ENCODE measurements around the gene HS2ST1.

HS2ST1 gene

DNA sequence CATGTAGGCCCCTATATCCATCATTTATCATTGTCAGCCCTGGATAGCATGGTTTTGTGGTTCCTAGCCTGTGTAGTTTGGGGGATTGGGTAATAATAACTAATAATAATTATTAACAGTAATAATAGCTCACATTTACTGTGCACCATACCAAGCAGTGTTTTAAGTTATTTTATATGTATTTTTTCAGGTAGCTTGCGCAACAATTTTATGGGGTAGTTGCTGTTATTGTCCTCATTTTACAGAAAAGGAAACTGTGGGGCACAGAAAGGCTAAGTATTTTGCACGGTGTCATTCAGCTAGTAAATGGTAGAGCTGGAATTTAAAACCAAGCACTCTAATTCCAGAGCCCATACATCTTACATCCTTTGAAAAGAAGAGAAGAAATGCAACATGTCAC, 179.8 kb downstream of the HS2ST1 start:
- Histone ChIP-seq H3K27ac (ENCODE audit: low read depth, low read length) (no peak overlapping the region), H3K9ac (ENCODE audit: low read length) (no peak overlapping the region), H3K4me3 (ENCODE audit: low read length) (no peak overlapping the region), H3K4me1 (ENCODE audit: control insufficient read depth, insufficient read depth, low read length) (no peaks in the 10 kb centered on the region), H3K27me3 (ENCODE audit: control insufficient read depth, insufficient read depth, low read length) (no peaks in the 10 kb centered on the region), H3K36me3 (ENCODE audit: control insufficient read depth, insufficient read depth, low read length) (no peaks in the 10 kb centered on the region)

DNA sequence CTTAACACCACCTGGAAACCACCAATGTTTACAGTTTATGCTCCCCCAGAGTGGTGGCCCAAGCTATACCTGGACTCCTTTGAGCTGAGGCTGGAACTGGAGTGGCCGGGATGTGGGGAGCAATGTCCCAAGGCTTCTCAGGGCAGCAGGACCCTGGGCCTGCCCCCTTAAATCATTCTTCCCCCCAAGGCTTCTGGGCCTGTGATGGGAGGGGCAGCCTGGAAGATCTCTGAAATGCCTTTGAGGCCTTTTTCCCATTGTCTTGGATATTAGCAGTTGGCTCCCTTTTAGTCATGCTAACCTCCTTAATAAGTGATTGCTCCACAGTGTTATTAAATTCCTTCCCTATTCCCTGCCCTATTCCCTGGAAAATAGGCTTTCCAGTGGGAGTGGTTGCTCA, 185.8 kb downstream of the HS2ST1 start:
- H3K4me3 ChIP-seq (ENCODE audit: low read length): no peak overlapping the region
- H3K9ac ChIP-seq (ENCODE audit: low read length): no peak overlapping the region
- H3K4me1 ChIP-seq (ENCODE audit: control insufficient read depth, insufficient read depth, low read length): no peaks in the 10 kb centered on the region
- H3K27me3 ChIP-seq (ENCODE audit: control insufficient read depth, insufficient read depth, low read length): no peaks in the 10 kb centered on the region
- H3K36me3 ChIP-seq (ENCODE audit: control insufficient read depth, insufficient read depth, low read length): no peaks in the 10 kb centered on the region
- H3K27ac ChIP-seq (ENCODE audit: low read depth, low read length): no peak overlapping the region

DNA sequence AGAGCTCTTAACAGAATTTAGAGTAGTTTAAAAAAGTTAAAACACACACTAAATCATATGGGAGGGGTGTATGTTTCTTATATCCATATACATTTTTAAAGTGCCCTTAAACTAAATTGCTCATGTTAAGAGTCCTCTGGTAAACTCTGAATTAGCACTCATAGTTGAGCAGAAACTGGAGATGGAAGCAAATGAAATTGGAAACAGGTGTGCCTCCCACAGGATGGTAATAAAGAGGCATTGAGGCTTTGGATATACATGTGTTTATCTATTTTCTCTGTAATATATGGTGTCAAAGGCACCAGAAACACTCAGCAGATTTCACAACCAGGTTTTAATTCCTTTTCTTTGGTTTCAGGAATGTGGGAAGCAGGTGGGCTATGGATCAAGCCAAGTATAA, 188.6 kb downstream of the HS2ST1 start:
- no peak overlapping the region for H3K4me3 ChIP-seq (ENCODE audit: low read length)
- no peak overlapping the region for H3K27ac ChIP-seq (ENCODE audit: low read depth, low read length)

DNA sequence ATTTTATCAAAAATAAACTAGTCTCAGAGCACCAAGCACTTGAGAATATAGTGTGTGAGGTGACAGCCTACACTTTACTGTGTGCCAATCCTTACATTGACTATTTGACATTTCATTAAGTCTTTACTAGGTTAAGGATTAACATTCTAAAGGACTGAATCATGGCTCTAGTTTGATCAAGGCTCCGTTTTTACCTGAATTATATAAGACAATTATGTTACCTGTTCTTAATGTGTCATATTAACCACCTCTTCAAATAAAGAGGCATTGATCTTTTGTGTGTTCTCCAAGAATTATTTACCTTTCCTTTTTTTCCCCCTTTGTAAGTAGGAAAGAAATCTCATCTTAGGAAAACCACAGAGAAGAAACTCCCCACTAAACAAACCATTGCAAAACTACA, 189.7 kb downstream of the HS2ST1 start:
- Histone ChIP-seq H3K4me3 (ENCODE audit: low read length) (no peak overlapping the region), H3K27ac (ENCODE audit: low read depth, low read length) (no peak overlapping the region), H3K4me1 (ENCODE audit: control insufficient read depth, insufficient read depth, low read length) (no peaks in the 10 kb centered on the region), H3K27me3 (ENCODE audit: control insufficient read depth, insufficient read depth, low read length) (no peaks in the 10 kb centered on the region), H3K36me3 (ENCODE audit: control insufficient read depth, insufficient read depth, low read length) (no peaks in the 10 kb centered on the region), H3K9ac (ENCODE audit: low read length) (no peak overlapping the region)

More for the DNA sequence above, 188.6 kb downstream of the HS2ST1 start:
- Histone ChIP-seq H3K9ac (ENCODE audit: low read length) (no peak overlapping the region), H3K36me3 (ENCODE audit: control insufficient read depth, insufficient read depth, low read length) (no peaks in the 10 kb centered on the region), H3K4me1 (ENCODE audit: control insufficient read depth, insufficient read depth, low read length) (no peaks in the 10 kb centered on the region), H3K27me3 (ENCODE audit: control insufficient read depth, insufficient read depth, low read length) (no peaks in the 10 kb centered on the region)

DNA sequence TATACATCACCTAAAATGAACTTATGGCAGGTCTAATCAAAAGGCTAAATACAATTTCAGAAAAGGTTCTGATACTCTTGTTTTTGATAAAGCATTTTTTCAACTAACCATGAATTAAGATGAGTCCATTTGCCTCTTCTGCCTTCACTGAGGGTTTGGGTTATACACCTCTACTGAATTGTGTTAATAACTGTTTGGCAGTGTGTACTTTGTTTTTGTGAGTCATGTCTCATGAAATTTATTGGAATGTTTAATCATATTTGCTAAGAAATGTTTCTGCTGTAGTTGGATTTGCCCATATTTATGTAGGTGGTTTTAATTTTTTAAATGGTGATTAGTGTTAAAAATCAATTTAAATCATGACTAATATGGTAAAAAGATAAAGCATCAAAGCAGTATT, 190.5 kb downstream of the HS2ST1 start:
- no peaks in the 10 kb centered on the region for H3K36me3 ChIP-seq (ENCODE audit: control insufficient read depth, insufficient read depth, low read length)
- H3K9ac ChIP-seq (ENCODE audit: low read length): no peak overlapping the region
- no peak overlapping the region for H3K4me3 ChIP-seq (ENCODE audit: low read length)
- no peaks in the 10 kb centered on the region for H3K27me3 ChIP-seq (ENCODE audit: control insufficient read depth, insufficient read depth, low read length)
- no peaks in the 10 kb centered on the region for H3K4me1 ChIP-seq (ENCODE audit: control insufficient read depth, insufficient read depth, low read length)
- no peak overlapping the region for H3K27ac ChIP-seq (ENCODE audit: low read depth, low read length)

DNA sequence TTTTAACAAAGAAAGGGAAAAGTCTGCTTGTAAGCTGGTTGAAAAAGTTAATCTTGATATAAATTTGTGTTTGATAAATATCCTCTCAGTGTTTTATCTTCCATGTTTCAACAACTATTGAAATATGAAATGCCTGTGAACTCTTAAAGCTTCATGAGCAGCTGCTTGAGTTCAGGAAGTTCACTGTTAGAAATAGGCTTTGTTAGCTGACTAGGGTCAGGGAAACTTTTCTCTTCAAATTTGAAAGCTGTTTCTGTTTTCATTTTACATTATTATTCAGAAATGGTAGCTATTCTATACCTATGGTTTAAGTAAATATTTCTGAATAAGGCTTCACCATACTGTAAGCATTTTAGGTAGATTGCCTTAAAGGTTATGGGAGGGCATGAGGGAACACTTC, 191.7 kb downstream of the HS2ST1 start:
- no peaks in the 10 kb centered on the region for H3K4me1 ChIP-seq (ENCODE audit: control insufficient read depth, insufficient read depth, low read length)
- H3K36me3 ChIP-seq (ENCODE audit: control insufficient read depth, insufficient read depth, low read length): no peaks in the 10 kb centered on the region
- no peak overlapping the region for H3K27ac ChIP-seq (ENCODE audit: low read depth, low read length)
- no peak overlapping the region for H3K9ac ChIP-seq (ENCODE audit: low read length)
- H3K27me3 ChIP-seq (ENCODE audit: control insufficient read depth, insufficient read depth, low read length): no peaks in the 10 kb centered on the region
- no peak overlapping the region for H3K4me3 ChIP-seq (ENCODE audit: low read length)

DNA sequence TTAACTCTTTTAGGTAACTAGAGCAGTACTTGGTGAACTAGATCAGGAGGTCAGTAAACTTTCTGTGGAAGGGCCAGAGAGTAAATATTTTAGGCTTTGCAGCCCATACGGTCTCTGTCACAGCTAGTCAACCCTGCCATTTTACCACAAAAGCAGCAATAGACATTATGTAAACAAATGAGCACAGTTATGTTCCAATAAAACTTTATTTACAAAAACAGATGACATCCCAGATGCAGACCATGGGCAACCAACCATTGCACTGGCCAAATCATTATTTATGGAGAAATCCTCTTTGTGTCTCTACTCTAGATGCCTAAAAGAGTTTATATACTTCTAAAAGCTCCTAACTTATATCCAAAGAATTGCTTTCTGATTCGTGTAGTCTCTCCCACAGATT, 192.4 kb downstream of the HS2ST1 start:
- H3K4me3 ChIP-seq (ENCODE audit: low read length): no peak overlapping the region
- H3K4me1 ChIP-seq (ENCODE audit: control insufficient read depth, insufficient read depth, low read length): no peaks in the 10 kb centered on the region
- no peaks in the 10 kb centered on the region for H3K36me3 ChIP-seq (ENCODE audit: control insufficient read depth, insufficient read depth, low read length)
- no peaks in the 10 kb centered on the region for H3K27me3 ChIP-seq (ENCODE audit: control insufficient read depth, insufficient read depth, low read length)
- no peak overlapping the region for H3K9ac ChIP-seq (ENCODE audit: low read length)
- H3K27ac ChIP-seq (ENCODE audit: low read depth, low read length): no peak overlapping the region

DNA sequence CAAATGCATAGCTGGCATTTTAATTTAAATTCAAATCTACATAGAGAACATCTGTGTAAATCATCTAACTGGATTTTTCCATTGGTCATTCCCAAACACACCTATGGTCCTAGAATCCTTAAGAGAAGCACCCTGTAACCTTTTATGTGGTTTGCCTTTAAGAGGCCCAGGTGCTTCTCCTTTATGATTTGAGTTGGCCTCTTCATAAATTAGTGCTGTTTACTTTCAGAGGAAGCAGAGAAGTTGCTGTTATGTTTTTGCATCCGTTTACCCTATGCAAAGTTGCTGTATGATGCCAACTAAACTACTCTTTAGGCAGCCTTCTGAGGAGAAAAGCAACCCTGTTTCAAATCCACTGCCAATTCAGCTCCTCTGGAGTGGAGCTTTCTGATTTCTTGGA, 193.8 kb downstream of the HS2ST1 start:
- Histone ChIP-seq H3K27me3 (ENCODE audit: control insufficient read depth, insufficient read depth, low read length) (no peaks in the 10 kb centered on the region), H3K36me3 (ENCODE audit: control insufficient read depth, insufficient read depth, low read length) (no peaks in the 10 kb centered on the region), H3K9ac (ENCODE audit: low read length) (no peak overlapping the region), H3K4me1 (ENCODE audit: control insufficient read depth, insufficient read depth, low read length) (no peaks in the 10 kb centered on the region), H3K27ac (ENCODE audit: low read depth, low read length) (no peak overlapping the region), H3K4me3 (ENCODE audit: low read length) (no peak overlapping the region)

DNA sequence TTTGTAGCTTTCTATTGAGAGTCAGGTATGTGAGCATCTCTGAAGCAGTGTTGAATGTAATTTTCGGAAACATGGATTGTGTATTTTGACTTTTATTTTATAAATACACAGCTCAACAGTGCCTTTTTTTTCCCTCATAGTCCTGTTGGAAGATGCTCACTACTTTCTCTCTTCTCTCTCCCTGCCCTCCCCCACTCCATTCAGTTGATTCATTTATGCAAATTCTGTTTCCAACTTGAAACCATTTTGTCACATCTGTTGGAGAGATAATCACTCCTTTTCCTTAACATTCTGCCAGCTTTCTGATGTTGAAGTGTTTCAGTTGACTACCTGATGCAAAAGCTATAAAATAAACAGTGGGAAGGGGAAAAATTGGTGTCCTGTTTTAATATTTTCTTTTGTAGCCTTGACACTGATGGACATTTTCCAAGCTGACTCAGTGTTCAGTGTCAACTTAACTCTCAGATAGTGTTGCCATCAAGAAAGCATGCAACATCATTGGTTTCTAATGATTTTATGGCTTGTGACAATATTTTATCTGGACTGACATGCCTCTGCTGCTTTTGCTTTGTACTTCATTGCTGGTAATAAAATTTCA, 194.5 kb downstream of the HS2ST1 start:
- Histone ChIP-seq H3K4me3 (ENCODE audit: low read length) (no peak overlapping the region), H3K27ac (ENCODE audit: low read depth, low read length) (no peak overlapping the region), H3K27me3 (ENCODE audit: control insufficient read depth, insufficient read depth, low read length) (no peaks in the 10 kb centered on the region), H3K36me3 (ENCODE audit: control insufficient read depth, insufficient read depth, low read length) (no peaks in the 10 kb centered on the region), H3K9ac (ENCODE audit: low read length) (no peak overlapping the region), H3K4me1 (ENCODE audit: control insufficient read depth, insufficient read depth, low read length) (no peaks in the 10 kb centered on the region)

DNA sequence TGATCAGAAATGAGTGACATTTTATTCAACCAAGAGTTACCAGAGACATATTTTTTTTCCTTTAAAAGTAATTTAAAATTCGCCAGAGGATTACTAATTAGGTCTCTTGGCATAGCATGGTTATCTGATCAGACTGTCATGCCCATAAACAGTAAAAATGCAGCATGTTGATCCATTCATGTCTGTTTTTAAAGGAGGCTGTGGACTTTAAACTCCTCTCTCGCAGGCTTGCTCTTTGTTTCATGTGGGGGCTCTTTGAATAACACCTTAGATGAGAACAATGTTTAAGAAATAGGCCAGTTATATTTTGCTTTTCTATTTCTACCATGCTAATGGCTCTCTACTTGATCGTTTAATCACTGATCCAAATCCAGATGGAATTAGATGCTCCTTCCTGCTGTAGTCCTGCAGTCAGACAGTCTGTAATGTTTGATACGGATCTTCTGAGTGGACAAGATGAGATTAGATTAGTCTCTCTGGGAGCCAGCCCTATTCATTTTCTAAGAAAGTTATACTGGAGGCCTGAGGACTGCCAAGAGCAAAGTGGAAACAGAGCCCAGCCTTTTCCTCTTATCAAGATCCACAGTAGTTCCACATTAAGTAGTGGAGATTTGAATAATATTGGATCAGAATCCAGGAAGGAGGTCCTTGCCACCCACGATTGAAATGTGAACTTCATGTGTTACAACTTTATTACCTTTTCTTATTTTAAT, 197.4 kb downstream of the HS2ST1 start:
- Histone ChIP-seq H3K27ac (ENCODE audit: low read depth, low read length) (no peak overlapping the region), H3K36me3 (ENCODE audit: control insufficient read depth, insufficient read depth, low read length) (no peaks in the 10 kb centered on the region), H3K9ac (ENCODE audit: low read length) (no peak overlapping the region)

DNA sequence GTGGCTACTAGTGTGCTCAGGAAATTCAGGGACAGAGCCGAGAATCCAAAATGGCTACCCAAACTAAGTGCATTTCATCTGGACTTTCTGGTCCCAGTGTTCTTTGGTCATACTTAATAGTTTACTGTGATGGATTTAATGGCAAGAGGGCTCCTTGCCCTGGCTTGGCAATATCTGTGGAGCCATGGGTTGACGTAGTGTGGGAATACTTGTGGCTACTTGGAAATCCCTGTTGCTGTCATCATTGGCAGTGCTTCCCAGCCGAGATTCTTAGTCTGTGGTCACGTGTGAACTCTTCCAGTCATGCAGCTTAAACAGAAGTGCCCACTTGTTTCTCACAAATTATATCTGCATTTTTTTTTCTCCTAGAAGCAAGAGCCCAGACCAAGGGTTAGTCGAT, 198.9 kb downstream of the HS2ST1 start:
- Histone ChIP-seq H3K4me1 (ENCODE audit: control insufficient read depth, insufficient read depth, low read length) (no peaks in the 10 kb centered on the region), H3K9ac (ENCODE audit: low read length) (no peak overlapping the region), H3K36me3 (ENCODE audit: control insufficient read depth, insufficient read depth, low read length) (no peaks in the 10 kb centered on the region), H3K4me3 (ENCODE audit: low read length) (no peak overlapping the region), H3K27me3 (ENCODE audit: control insufficient read depth, insufficient read depth, low read length) (no peaks in the 10 kb centered on the region), H3K27ac (ENCODE audit: low read depth, low read length) (no peak overlapping the region)

More for the DNA sequence above, 197.4 kb downstream of the HS2ST1 start:
- no peaks in the 10 kb centered on the region for H3K27me3 ChIP-seq (ENCODE audit: control insufficient read depth, insufficient read depth, low read length)
- no peak overlapping the region for H3K4me3 ChIP-seq (ENCODE audit: low read length)
- H3K4me1 ChIP-seq (ENCODE audit: control insufficient read depth, insufficient read depth, low read length): no peaks in the 10 kb centered on the region

DNA sequence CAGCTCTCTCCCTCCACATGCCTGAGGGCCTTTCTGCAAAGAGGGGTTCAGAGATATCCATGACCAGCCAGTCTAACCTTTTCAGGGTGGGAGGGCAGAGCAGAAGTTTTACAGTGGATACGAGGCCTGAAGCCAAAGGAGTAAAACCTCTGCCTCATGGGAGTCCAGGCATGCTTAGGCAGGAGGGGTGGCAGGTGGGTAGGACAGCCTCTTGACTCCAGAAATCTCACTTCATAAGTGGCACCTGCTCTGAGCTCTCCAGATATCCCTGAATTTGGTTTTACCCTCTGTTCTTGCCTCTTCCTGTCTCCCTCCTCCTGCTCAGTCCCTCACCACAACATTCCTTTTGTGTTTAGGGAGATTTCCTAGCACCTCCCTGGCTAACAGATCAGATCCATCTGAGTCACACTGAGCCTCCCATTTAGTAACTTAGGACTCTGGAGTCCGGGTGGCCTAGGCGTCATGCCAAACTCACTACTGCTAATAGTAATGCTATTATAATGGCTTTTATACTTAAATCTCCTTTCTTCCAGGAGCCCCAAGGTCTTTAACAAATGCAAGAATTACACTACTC, 201.0 kb downstream of the HS2ST1 start:
- H3K4me3 ChIP-seq (ENCODE audit: low read length): no peak overlapping the region
- no peak overlapping the region for H3K27ac ChIP-seq (ENCODE audit: low read depth, low read length)
- no peak overlapping the region for H3K9ac ChIP-seq (ENCODE audit: low read length)
- H3K36me3 ChIP-seq (ENCODE audit: control insufficient read depth, insufficient read depth, low read length): no peaks in the 10 kb centered on the region
- H3K27me3 ChIP-seq (ENCODE audit: control insufficient read depth, insufficient read depth, low read length): no peaks in the 10 kb centered on the region
- no peaks in the 10 kb centered on the region for H3K4me1 ChIP-seq (ENCODE audit: control insufficient read depth, insufficient read depth, low read length)

DNA sequence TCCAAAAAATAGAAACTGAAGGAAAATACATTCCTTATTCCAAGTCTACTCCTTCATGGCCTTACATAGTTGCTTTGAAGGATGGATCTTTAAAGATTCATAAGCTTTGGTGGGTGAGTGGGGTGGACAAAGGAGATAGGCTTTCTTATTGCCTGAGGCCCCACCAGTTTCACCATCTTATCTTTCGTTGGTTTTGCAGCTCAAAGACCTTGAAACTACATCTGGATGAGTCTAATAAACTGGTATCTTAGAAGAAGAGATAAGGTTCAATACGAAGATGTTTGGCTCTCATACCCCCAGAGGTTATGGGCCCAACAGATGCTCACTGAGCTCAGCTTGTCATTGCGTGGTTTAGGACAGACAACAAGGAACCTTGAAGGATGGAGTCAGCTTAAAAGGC, 201.5 kb downstream of the HS2ST1 start:
- Histone ChIP-seq H3K4me1 (ENCODE audit: control insufficient read depth, insufficient read depth, low read length) (no peaks in the 10 kb centered on the region), H3K27me3 (ENCODE audit: control insufficient read depth, insufficient read depth, low read length) (no peaks in the 10 kb centered on the region), H3K27ac (ENCODE audit: low read depth, low read length) (no peak overlapping the region), H3K36me3 (ENCODE audit: control insufficient read depth, insufficient read depth, low read length) (no peaks in the 10 kb centered on the region), H3K4me3 (ENCODE audit: low read length) (no peak overlapping the region), H3K9ac (ENCODE audit: low read length) (no peak overlapping the region)
